Ovary (tissue), 1 donor: ENCODE results near the gene RPL35A.
"Not testable (repeated sequence)": the region's sequence is repeated elsewhere in the genome, so short reads cannot be mapped to it uniquely, and the experiment has no call there.

Experiments used
- EP300 ChIP-seq: sonication (generic); formaldehyde crosslinking; IDR thresholded peaks from one replicate; pipeline ENCODE4 v1.6.1; 2017; ENCODE audit warnings: antibody characterized with exemption
- POLR2A ChIP-seq: fragments of 450-650 bp; IDR thresholded peaks from one replicate; pipeline ENCODE4 v1.6.1; 2017; ENCODE audit warnings: antibody characterized with exemption, mild to moderate bottlenecking, moderate library complexity

GRCh38 chr3:197958848-197959247 is 8.9 kb downstream of the RPL35A start:
- TF ChIP-seq POLR2A, EP300: not testable (repeated sequence)
